GM18498 (cell line): ENCODE measurements around the gene PPP1R14D.
A peak's percentile ranks its signal among the peaks of the same experiment; 100 is the strongest.

ENCODE experiments used
- ATAC-seq: cut with Tn5 transposase; IDR thresholded peaks from one replicate; pipeline ENCODE4 v1.9.1; 2021; ENCODE audit warnings: mild to moderate bottlenecking, moderate library complexity; ENCODE audit not compliant: unreplicated experiment

PPP1R14D gene

DNA sequence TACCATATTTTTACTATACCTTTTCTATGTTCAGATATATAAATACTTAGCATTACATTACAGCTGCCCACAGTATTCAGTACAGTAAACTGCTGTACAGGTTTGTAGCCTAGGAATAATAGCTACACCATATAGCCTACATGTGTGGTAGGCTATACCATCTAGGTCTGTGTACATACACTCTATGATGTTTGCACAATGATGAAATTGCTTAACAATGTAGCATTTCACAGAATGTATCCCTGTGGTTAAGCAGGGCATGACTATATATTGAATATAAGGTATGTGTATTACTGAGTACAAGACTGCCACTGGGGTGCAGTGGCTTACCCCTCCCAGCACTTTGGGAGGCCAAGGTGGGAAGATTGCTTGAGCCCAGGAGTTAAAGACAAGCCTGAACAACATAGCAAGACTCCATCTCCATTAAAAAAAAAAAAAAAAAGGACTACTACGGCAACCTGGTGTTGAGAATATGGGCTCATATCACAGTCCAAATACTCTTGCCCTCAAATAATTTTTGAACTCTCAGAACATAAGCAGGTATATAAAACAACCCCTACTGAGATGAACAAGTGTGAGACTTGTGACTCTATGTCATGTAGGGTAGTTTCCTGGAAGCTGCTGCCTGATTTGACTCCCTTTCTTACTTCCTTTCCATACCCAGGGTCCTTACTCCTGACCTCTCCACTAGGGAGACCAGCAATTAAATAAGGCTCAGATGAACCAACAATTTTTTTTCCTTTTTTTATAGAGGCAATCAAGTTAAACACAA lies 4.8 kb downstream of the PPP1R14D start:
- ATAC-seq, result no peak

DNA sequence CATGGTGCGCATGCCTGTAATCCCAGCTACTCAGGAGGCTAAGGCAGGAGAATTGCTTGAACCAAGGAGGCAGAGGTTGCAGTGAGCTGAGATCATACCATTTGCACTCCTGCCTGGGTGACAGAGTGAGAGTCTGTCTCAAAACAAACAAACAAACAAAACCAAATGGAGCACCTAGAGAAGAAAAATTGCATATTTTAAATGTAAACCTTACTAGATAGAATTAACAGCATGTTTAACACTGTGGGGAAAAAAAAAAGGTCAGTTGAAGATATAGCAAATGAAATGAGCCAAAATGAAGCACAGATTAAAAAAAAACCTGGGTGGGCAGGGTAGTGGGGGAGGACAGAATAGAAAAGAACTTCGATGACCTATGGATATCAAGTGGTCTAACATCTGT lies 7.3 kb downstream of the PPP1R14D start:
- ATAC-seq, result no peak

DNA sequence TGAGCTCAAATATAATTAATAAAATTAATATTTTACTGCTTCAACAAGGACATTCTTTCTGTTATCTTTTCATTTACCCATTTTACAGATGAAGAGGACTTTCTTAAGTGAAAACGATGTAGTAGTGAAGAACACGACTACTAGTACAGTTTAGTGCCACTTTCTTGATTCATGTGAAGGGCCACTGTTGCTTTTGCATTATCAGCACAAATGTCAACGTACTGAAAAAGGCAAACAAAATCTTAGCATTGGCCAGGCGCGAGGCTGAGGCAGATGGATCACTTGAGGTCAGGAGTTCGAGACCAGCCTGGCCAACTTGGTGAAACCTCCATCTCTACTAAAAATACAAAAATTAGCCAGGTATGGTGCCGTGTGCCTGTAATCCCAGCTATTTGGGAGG lies 9.5 kb downstream of the PPP1R14D start:
- ATAC-seq, result no peak

DNA sequence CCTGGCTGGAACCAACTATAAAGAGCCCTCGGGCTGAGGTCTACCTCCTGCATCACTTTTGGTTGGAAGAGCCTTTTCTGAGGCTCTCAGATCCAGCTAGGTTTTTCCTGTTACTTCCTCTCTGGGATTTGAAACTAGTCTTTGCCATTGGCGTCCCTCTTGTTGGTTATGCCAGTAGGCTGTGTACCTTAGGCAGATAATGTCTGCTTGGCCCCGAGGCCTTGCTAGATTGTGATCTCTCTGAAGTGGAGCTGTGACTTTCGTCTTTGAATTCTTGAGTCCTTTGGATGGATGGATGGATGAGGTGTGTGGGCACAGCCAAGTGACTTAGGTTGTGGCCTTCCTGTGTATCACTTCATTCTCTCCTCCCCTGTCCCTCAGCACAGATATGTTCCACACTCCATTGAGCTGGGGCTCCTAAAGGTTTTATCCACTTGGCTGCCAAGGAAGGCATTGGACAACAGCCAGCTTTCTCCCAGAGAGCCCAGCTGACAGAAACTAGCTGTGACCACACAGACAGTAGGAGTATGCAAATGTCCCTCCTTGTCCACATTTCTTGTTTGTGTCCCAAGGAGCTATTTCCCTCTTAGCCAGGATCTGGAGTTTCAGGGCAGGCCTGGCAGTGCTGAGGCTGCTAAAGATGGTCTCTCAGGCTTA lies 13.3 kb downstream of the PPP1R14D start:
- no peak for ATAC-seq

DNA sequence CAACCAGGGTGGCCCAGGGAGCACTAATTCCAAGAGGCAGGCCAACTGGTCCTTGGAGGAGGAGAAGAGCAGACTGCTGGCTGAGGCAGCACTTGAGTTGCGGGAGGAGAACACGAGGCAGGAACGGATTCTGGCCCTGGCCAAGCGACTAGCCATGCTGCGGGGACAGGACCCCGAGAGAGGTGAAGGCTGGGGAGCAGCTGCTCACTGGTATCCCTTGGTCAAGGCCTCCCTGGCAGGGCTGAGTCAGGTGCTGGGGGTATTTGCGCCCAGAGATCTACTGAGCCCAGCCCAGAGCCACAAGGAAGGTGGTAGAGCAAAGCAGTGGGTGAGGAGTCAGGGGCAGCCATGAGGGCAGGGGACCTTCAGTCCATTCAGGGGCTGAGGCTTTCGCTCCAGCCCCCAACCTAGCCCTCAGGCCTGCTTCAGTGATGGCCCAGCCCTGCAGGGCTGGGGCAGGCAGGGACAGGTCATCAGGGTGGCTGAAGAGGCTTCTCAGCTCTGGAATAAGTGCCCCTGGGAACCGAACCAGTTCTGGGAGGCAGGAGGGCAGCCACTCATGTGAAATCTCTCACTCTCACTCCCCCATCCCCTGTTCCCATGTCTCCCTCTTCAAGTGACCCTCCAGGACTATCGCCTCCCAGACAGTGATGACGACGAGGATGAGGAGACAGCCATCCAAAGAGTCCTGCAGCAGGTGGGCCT lies 15.6 kb downstream of the PPP1R14D start:
- ATAC-seq, result no peak

DNA sequence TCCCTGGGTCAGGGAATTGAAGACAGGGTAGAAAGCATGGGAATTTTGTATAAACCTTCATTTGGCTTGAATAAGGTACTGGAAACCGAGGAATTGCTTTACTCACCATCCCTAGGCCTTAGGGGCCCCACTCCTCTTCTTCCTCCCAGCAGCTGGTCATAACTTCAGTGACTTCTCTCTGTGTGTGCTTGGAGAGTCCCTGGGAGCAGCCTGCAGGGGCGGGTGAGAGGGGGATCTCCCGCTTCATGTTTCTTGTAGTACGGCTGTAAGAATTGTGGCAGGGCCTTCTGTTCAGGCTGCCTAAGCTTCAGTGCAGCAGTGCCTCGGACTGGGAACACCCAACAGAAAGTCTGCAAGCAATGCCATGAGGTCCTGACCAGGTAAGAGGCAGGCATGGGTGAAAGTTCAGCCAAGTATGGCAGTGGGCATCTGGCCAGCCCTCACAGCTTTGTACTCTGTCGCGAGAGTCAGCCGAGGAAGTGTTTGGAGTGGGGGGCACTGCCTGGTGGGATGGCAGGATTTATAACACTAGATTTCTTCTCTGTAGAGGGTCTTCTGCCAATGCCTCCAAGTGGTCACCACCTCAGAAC lies 19.6 kb downstream of the PPP1R14D start:
- no peak for ATAC-seq

DNA sequence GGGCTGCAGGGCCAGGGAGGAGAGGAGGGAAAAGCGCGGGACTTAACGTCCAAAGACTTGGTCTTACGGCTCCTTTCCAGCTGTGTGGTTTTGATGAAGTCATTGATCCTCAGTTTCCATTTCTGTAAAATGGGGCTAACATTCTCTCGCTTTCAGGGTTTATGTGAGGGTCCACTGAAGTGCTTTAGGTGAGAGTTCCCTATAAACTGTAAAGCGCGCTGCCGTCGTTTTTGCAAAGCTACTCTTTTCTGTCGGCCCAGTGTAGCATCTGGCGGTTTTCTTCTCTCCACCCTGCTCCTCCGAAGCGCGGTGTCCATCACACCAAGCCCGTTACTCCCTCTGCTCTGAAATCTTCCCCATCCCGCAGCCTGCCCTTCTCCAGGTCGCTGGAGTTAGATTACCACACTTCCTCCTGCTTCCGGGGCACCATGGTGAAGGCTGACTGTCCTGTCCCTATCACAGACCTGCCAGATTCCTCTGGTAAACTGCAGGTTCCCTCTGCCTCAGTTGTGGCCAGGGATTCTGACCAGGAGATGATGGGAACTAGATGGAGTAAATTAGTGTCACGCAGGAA lies 20.5 kb downstream of the PPP1R14D start:
- ATAC-seq, result no peak

DNA sequence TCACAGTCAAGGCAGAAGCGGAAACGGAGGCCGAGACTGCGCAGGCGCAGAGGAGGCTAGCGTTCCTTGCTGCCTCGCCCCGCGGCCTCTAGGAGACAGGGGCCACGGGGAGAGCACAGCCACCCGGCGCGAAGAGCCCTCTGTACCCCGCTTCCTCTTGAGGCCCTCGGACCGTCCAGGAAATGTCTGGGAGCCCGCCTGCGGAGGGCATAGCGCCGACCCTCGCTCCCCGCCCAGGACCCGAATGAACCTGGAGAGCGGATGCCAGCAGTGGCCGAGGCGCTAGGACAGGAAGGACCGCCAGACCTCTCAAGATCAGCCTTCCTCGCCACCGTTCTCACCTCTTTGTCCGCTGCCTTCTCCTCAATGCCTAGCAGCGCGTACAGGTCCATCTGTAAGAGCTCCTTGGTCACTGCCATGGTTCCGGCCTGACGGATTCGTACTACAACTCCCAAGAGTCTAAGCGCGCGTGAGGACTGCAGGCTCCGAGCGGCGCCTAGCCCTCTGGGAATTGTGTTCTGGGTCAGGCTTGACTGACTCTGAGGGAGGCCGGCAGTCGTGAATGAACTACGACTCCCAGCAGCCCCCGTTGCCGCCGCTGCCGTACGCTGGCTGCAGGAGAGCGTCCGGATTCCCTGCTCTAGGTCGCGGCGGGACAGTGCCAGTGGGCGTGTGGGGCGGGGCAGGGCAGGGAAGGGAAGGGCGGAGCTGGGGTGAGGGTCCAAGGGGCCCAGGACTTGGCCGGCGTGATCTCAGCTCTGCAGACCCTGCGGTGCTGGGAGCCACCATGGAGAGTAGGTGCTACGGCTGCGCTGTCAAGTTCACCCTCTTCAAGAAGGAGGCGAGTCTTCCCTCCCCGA lies 21.2 kb downstream of the PPP1R14D start, which contains the start of the genes DNAJC17 and ZFYVE19:
DNAJC17 (minus strand) TSS at position 446 of the 860 bp plus-strand sequence; CDS start at position 419, 27 bp downstream.
ZFYVE19 (plus strand) TSS at position 62 of the 860 bp plus-strand sequence; CDS start at position 563, 501 bp downstream.
- ATAC-seq, result peak; percentile 94

DNA sequence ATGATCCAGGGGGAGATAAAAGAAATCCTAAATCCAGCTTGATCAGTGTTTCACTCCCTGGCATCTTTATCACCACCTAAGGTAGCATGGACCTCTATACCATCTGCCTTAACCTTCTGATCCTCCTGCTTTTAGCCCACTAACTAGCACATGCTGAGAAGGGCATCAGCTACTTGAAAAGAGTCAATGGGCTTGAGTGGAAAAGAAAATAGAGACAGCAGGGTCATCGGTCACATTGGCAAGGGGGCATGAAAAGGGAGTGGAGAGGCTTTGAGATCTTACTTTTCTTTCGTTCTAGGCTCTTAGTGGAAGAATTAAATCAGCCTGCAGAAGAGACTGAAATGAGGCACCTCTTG lies 21.9 kb downstream of the PPP1R14D start:
- ATAC-seq, result no peak

DNA sequence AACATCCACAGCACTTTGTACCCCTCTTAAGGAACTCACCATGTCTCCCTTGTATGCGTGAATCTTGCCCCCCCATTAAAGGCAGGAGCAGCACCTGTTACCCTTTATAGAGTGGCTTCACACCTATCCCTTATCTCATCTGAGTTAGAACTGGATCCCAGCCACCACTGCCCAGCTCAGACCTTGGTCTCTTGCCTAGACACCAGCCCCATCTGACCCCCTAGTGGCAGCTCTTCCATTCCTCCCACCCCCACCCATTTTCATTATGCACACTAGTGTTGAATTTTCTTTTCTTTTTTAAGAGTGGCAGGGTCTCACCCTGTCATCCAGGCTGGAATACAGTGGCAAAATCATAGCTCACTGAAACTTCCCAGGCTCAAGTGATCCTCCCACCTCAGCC lies 24.8 kb downstream of the PPP1R14D start:
- ATAC-seq, result no peak

DNA sequence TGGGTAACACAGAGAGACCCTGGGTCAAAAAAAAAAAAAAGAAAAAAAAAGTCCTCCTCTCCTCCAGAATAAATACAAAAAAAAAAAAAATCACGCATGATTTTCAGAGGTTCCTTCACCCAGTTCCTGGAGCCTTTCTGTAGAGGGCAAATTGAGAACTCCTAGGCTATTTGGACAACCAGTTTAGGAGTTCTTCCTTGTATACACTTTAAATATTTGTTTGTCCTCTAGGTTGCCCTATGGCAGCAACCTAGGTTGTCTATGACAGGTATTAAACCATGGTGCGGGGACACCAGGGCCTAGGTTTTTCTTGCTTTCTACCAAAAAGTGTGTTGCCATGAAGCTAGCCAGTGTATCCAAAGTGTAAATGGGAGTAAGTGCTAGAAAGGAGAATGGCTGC lies 25.4 kb downstream of the PPP1R14D start:
- ATAC-seq, result no peak

DNA sequence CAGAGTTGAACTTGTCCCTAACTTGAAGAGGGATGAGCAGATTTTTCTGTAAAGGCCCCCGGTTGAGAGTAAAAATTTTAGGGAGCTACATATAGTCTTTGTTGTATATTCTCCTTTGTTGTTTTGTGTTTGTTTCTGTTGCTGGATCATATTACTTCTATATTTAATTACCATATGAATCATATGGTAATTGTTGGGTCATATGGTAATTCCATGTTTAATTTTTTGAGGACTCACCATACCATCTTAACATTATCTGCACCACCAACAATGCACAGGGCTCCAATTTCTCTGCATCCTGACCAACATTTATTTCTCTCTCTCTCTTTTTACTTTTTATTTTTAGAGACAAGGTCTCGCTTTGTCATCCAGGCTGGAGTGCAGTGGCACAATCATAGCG lies 29.0 kb downstream of the PPP1R14D start:
- no peak for ATAC-seq

DNA sequence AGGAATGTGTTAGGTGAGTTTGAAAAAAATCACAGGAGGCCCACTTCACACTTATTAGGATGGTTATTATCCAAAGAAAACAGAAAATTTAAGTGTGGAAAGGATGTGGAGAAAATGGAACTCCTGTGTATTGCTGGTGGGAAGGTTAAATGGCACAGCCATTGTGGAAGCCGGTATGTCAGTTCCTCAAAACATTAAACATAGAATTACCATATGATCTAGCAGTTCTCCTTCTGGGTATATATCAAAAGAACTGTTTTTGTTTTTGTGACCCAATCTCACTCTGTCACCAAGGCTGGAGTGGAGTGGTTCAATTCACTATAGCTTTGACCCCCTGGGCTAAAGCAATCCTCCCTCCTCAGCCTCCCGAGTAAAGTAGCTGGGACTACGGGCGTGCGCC lies 32.0 kb downstream of the PPP1R14D start:
- ATAC-seq, result no peak

DNA sequence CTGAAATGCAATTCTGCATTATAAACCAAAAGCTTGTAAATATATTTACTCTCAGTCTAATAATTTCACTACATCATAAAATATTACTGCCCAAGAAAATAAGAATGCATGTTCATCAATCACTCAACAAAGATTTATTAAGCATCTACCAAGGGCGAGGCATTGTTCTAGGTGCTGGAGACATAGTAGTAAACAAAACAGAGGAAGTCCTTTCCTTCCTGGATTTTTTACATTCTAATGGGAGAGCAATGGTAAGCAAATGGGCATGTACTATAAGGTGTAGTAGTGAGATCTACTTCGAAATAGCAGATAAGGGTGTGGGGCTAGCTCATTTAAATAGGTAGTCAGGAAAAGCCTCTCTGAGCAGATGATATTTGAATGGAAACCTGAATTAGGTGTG lies 32.5 kb downstream of the PPP1R14D start:
- ATAC-seq, result no peak

DNA sequence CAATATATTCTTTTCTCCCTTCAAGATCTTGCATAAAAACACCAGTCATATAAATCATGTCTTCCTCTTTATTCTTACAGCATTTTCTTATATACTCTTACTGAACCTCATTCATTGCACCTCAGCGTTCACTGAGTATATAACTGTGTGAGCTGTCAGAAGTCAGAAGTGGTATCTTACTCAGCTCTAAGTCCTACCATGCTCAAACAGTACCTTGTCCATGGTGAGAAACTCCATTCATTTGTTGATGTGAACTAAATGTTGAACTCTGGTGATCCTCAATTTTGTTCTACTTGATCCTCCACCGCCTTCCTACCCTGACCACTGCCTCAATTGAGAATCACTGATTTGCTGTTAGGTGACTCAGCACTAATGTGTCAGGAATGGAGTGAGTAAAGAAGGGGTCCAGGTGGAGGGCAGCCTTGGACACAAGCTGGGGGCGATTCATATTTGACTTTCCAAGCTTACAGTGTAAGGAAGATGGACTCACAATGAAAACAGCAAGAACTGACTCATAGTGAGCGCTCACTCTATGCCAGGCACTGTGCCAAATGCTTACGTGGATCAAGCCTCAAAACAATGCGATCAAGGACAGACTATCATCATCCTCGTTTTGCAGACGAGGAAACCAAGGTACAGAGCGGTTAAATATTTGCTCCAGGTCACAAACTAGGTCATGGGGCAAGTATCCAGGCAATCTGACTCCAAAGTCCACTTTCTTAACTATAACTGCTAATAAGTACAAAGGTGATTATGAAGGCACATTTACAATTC lies 35.1 kb downstream of the PPP1R14D start:
- ATAC-seq, result no peak

DNA sequence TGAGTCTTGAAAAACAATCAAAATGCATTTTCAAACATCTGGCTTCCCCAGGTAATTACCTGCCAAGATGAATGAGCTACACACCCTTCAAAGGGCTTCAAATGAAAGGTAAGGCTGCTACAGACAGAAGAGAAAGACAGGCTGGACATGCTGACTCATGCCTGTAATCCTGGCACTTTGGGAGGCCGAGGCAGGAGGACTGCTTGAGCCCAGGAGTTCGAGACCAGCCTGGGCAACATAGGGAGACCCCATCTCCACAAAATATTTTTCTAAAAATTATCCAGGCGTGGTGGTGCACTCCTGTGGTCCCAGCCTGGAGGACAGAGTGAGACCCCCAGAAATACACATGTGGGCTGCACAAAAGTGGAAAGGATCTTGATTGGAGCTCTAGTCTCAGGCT lies 36.1 kb downstream of the PPP1R14D start:
- ATAC-seq, result no peak

DNA sequence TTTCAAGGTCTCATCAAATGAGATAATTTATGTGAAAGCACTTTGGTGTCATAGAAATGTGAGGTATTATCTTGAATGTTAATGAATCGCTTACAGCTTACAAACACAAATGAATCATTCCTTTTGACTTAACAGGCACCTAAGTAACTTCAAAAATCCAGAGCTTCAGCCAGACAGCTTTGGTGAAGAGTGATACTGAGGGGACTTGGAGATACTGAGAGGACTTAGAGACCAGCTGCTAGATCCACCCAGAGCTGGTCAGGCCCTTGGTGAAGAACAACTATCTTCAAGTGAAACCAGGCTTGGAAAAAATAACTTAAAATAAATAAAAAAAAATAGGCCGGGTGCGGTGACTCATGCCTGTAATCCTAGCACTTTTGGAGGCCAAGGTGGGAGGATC lies 37.8 kb downstream of the PPP1R14D start:
- ATAC-seq, result no peak

DNA sequence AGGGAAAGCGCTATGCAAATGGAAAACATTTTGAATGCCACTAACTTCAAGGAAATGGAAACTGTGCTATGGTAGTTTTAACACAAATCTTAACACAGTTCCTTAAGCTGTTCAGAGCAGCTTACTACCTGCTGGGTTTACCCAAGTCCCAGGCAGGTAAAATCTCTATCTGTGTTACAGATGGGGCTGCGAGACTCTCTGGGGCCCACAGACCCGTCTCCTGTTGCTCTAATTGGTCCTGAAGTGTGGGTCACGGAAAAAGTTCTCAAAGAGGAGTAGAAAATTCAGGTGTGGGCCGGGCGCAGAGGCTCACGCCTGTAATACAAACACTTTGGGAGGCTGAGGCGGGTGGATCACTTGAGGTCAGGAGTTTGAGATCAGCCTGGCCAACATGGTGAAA lies 38.5 kb downstream of the PPP1R14D start:
- ATAC-seq, result no peak

DNA sequence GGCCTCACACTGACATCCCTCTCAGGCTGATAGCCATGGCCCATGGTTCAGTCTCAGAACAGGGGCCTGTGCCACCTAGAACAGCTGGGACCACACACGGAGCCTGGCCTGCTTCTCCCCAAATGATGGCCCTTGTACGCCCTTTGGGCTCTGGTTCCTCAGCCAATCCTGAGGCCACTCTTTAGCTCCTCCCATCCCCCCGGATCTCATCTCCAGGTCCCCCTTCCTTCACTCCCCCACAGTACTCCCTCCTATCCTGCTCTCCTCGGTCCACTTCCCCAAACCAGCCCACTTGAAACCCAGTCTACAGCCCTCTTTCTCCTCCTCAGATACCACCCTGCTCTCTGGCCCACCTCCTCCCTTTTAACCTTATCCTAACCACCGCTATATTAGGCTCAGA lies 39.4 kb downstream of the PPP1R14D start:
- ATAC-seq, result no peak
